OCI-LY3 (cell line): ENCODE measurements around the gene OR5H1.
A peak's percentile ranks its signal among the peaks of the same experiment; 100 is the strongest.

Experiments used
- H2AFZ ChIP-seq: fragments of 200-600, 300-600 bp; shearing (Covaris generic); 2 replicates; pipeline ENCODE4 v1.6.0; 2014; ENCODE audit warnings: antibody characterized with exemption, low read depth, low read length
- H3K27ac ChIP-seq: fragments of 200-600, 300-600 bp; sonication (generic); 2 replicates; pipeline ENCODE4 v1.5.1; 2014; ENCODE audit warnings: mild to moderate bottlenecking, low read length, moderate library complexity, mixed read lengths
- H3K27me3 ChIP-seq: fragments of 200-600, 300-600 bp; sonication (generic); 2 replicates; pipeline ENCODE4 v1.6.1; 2014; ENCODE audit warnings: low read depth, low read length, mixed read lengths
- H3K36me3 ChIP-seq: fragments of 200-600, 300-600 bp; sonication (generic); replicated peaks from 2 replicates; pipeline ENCODE3; 2014; ENCODE audit warnings: low read depth, low read length, mixed read lengths
- H3K4me1 ChIP-seq: fragments of 300-600, 200-600 bp; sonication (generic); 2 replicates; pipeline ENCODE4 v1.6.1; 2014; ENCODE audit warnings: low read length, mixed read lengths
- H3K4me2 ChIP-seq: fragments of 200-600, 300-600 bp; sonication (generic); 2 replicates; pipeline ENCODE4 v1.6.1; 2014; ENCODE audit warnings: low read length, mixed read lengths
- H3K4me3 ChIP-seq: fragments of 300-600, 200-600 bp; sonication (generic); 2 replicates; pipeline ENCODE4 v1.5.1; 2014; ENCODE audit warnings: antibody characterized with exemption, mild to moderate bottlenecking, low read length, moderate library complexity
- H3K79me2 ChIP-seq: fragments of 300-600, 200-600 bp; shearing (Covaris generic); 2 replicates; pipeline ENCODE4 v1.6.1; 2014; ENCODE audit warnings: mild to moderate bottlenecking, low read length, mixed read lengths
- H3K9ac ChIP-seq: fragments of 300-600, 200-600 bp; shearing (Covaris generic); 2 replicates; pipeline ENCODE4 v1.6.0; 2014; ENCODE audit warnings: mild to moderate bottlenecking, low read length, moderate library complexity
- H3K9me3 ChIP-seq: fragments of 200-600, 300-600 bp; shearing (Covaris generic); 2 replicates; pipeline ENCODE4 v1.6.1; 2014; ENCODE audit warnings: low read length, mixed read lengths; ENCODE audit not compliant: insufficient read depth
- H4K20me1 ChIP-seq: fragments of 200-600, 300-600 bp; sonication (generic); 2 replicates; pipeline ENCODE4 v1.6.1; 2016; ENCODE audit warnings: low read length, mixed read lengths; ENCODE audit not compliant: insufficient read depth
- CTCF ChIP-seq: fragments of 200-600, 300-600 bp; sonication (generic); IDR thresholded peaks from 2 replicates; pipeline ENCODE4 v1.5.1; 2014; ENCODE audit warnings: antibody characterized with exemption, low read length, low read depth
- EZH2phosphoT487 ChIP-seq: fragments of 200-600 bp; shearing (Covaris generic); IDR thresholded peaks from 2 replicates; pipeline ENCODE4 v1.6.1; 2018; ENCODE audit warnings: antibody characterized with exemption, mixed run types, low read depth

The OR5H1 gene

DNA sequence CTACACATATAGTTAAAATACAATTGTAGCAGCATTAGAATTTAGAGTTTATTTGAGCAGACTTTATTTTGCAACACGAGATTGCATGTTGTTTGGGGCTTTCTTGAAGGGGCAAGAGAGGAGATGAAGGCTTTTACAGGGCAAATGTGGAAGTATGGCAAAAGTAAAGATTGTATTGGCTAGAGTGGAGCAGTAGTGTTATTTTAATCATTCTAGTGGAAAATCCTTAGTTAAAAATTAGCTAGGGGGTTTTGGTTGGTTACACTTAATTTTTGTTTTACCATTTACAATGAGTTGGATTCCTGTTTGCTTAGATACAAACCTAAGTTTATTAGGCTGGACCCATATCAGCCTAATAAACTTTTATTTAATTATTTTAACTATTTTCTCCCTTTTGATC, 40.5 kb downstream of the OR5H1 start:
- Histone ChIP-seq H3K4me2 (peak overlapping the region; percentile 27; the same call in 1 of the 2 replicates), H3K79me2 (no peaks in the 10 kb centered on the region), H3K27me3 (no peaks in the 10 kb centered on the region), H3K9ac (no peak overlapping the region), H3K4me3 (no peak overlapping the region), H3K27ac (no peak overlapping the region), H3K9me3 (no peaks in the 10 kb centered on the region), H3K4me1 (peaks cover 22% of the 10 kb centered on the region), H2AFZ (no peak overlapping the region), H4K20me1 (no peaks in the 10 kb centered on the region), H3K36me3 (no peaks in the 10 kb centered on the region)
- no peak for TF ChIP-seq EZH2phosphoT487
- no peak for TF ChIP-seq CTCF

DNA sequence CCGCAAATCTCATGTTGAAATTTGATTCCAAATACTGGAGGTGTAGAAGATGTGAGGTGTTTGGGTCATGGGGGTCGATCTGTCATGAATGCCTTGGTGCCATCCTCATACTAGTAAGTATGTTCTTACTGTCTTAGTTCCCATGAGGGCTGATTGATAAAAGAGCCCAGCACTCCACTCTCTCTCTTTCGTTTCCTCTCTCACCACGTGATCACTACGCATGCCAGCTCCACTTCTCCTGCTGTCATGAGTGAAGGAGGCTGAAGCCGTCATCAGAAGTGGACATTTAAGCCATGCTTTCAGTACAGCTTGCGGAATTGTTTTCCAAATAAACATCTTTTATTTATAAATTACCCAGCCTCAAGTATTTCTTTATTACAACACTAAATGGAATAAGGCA, 42.1 kb downstream of the OR5H1 start:
- Histone ChIP-seq H4K20me1 (no peaks in the 10 kb centered on the region), H3K4me2 (0 out of 2 replicates have a peak overlapping the region, but pooled peaks have one; percentile 4), H3K4me3 (no peak overlapping the region), H2AFZ (no peak overlapping the region), H3K9me3 (no peaks in the 10 kb centered on the region), H3K27ac (no peak overlapping the region), H3K27me3 (no peaks in the 10 kb centered on the region), H3K4me1 (peaks cover 22% of the 10 kb centered on the region), H3K36me3 (no peaks in the 10 kb centered on the region), H3K79me2 (no peaks in the 10 kb centered on the region), H3K9ac (no peak overlapping the region)
- no peak for TF ChIP-seq CTCF
- TF ChIP-seq EZH2phosphoT487, result no peak

- peak overlapping the region; percentile 42 for H3K4me2 ChIP-seq
- H3K27me3 ChIP-seq, result no peaks in the 10 kb centered on the region
- no peak overlapping the region for H2AFZ ChIP-seq
- H3K9me3 ChIP-seq, result no peaks in the 10 kb centered on the region
- no peaks in the 10 kb centered on the region for H3K79me2 ChIP-seq
- H4K20me1 ChIP-seq, result no peaks in the 10 kb centered on the region
- H3K36me3 ChIP-seq, result no peaks in the 10 kb centered on the region
- H3K27ac ChIP-seq, result no peak overlapping the region
- H3K4me1 ChIP-seq, result peaks cover 8% of the 10 kb centered on the region
- H3K4me3 ChIP-seq, result no peak overlapping the region
- TF ChIP-seq EZH2phosphoT487 (no peak), CTCF (no peak)
- no peak overlapping the region for H3K9ac ChIP-seq
Measured at GRCh38 chr3:98180319-98180890, 49.9 kb downstream of the OR5H1 start.

DNA sequence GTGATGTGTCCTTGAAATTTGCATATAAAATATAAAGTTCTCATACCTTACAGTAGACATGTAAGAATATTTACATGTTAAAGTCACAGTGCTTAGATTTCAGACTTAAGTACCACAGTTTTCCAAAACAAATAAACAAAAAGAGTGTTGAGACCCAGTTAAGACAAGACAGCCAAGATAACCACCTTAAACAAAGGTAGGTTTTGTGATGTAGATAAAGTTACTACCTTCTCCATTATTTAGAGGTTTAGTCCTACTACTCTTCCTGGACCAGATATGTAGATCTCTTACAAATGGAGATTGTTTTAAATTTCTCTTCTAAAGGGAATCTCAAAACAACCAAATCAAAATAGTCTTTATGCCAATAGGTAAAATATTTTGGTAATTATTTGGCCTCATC, 51.7 kb downstream of the OR5H1 start:
- Histone ChIP-seq H3K4me1 (peaks cover 8% of the 10 kb centered on the region), H3K79me2 (no peaks in the 10 kb centered on the region), H3K9me3 (no peaks in the 10 kb centered on the region), H3K36me3 (no peaks in the 10 kb centered on the region), H3K9ac (no peak overlapping the region), H2AFZ (no peak overlapping the region), H3K4me3 (no peak overlapping the region), H3K4me2 (no peak overlapping the region), H3K27me3 (no peaks in the 10 kb centered on the region), H4K20me1 (no peaks in the 10 kb centered on the region), H3K27ac (no peak overlapping the region)
- TF ChIP-seq CTCF (no peak), EZH2phosphoT487 (no peak)
